ENCODE measurements around the gene MPI. TPM values are rescaled to one million over a fixed set of nuclear protein-coding genes. Genes with fewer than 3 reads are reported as not detected.

Gene MPI
- total and polyA plus RNA-seq, 2 experiments from 2014 or later = 18.0 to 74.2 TPM

- DNase-seq (ENCODE audit: low spot score) = no peak
- Histone ChIP-seq H3K4me3 (no peak overlapping the region), H3K4me2 (no peak overlapping the region), H3K9me2 (ENCODE audit: insufficient read depth) (no peaks in the 10 kb centered on the region), H3K36me3 (ENCODE audit: insufficient read depth) (no peaks in the 10 kb centered on the region), H3F3A (replicated peaks; ENCODE audit: low read depth) (no peaks in the 10 kb centered on the region), H3K27me3 (ENCODE audit: insufficient read depth) (no peaks in the 10 kb centered on the region), H4K20me1 (replicated peaks; ENCODE audit: insufficient read depth) (0 out of 2 replicates have a peak, but pooled peaks cover 4% of the 10 kb centered on the region), H2AFZ (no peak overlapping the region), H3K27ac (ENCODE audit: low read depth) (no peak overlapping the region), H3K4me1 (ENCODE audit: insufficient read depth) (no peaks in the 10 kb centered on the region), H3K79me2 (replicated peaks; ENCODE audit: insufficient read depth) (peaks cover 10% of the 10 kb centered on the region; the same call in 1 of the 2 replicates)
- Mint-ChIP-seq H3K9me3 (no peaks in the 10 kb centered on the region), H3K27ac (peak overlapping the region; percentile 83; the same call in 1 of the 2 replicates), H3K36me3 (ENCODE audit: low read depth) (peaks cover 11% of the 10 kb centered on the region), H3K4me1 (no peaks in the 10 kb centered on the region; the same call in 2 of the 3 replicates), H3K27me3 (ENCODE audit: insufficient read depth, low read depth, poor library complexity) (peaks cover 5% of the 10 kb centered on the region), H3K4me3 (no peak overlapping the region)
- no peak for TF ChIP-seq POLR2AphosphoS5 (IDR thresholded peaks at IDR 0.05; ENCODE audit: low read depth)
- no peak for TF ChIP-seq STAT1 (IDR thresholded peaks at IDR 0.05; ENCODE audit: unreplicated experiment)
- TF ChIP-seq, protein P1, sequence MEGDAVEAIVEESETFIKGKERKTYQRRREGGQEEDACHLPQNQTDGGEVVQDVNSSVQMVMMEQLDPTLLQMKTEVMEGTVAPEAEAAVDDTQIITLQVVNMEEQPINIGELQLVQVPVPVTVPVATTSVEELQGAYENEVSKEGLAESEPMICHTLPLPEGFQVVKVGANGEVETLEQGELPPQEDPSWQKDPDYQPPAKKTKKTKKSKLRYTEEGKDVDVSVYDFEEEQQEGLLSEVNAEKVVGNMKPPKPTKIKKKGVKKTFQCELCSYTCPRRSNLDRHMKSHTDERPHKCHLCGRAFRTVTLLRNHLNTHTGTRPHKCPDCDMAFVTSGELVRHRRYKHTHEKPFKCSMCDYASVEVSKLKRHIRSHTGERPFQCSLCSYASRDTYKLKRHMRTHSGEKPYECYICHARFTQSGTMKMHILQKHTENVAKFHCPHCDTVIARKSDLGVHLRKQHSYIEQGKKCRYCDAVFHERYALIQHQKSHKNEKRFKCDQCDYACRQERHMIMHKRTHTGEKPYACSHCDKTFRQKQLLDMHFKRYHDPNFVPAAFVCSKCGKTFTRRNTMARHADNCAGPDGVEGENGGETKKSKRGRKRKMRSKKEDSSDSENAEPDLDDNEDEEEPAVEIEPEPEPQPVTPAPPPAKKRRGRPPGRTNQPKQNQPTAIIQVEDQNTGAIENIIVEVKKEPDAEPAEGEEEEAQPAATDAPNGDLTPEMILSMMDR (conservative IDR thresholded peaks at IDR 0.05; ENCODE audit: low read depth in 2 of 2) = no peak
- no peak for TF ChIP-seq JUNB (IDR thresholded peaks at IDR 0.05; ENCODE audit: unreplicated experiment)
- no peak for TF ChIP-seq ETS1 (IDR thresholded peaks at IDR 0.05)
- TF ChIP-seq EZH2phosphoT487 (IDR thresholded peaks at IDR 0.05; ENCODE audit: unreplicated experiment) = no peak
- TF ChIP-seq ZNF331 (CRISPR knock-in tag; IDR thresholded peaks at IDR 0.05; ENCODE audit: low read depth) = no peak
- TF ChIP-seq CREB1 (CRISPR knock-in tag; IDR thresholded peaks at IDR 0.05; ENCODE audit: low read depth) = no peak
- TF ChIP-seq REST (IDR thresholded peaks at IDR 0.05; ENCODE audit: unreplicated experiment) = no peak
- TF ChIP-seq, protein P2, sequence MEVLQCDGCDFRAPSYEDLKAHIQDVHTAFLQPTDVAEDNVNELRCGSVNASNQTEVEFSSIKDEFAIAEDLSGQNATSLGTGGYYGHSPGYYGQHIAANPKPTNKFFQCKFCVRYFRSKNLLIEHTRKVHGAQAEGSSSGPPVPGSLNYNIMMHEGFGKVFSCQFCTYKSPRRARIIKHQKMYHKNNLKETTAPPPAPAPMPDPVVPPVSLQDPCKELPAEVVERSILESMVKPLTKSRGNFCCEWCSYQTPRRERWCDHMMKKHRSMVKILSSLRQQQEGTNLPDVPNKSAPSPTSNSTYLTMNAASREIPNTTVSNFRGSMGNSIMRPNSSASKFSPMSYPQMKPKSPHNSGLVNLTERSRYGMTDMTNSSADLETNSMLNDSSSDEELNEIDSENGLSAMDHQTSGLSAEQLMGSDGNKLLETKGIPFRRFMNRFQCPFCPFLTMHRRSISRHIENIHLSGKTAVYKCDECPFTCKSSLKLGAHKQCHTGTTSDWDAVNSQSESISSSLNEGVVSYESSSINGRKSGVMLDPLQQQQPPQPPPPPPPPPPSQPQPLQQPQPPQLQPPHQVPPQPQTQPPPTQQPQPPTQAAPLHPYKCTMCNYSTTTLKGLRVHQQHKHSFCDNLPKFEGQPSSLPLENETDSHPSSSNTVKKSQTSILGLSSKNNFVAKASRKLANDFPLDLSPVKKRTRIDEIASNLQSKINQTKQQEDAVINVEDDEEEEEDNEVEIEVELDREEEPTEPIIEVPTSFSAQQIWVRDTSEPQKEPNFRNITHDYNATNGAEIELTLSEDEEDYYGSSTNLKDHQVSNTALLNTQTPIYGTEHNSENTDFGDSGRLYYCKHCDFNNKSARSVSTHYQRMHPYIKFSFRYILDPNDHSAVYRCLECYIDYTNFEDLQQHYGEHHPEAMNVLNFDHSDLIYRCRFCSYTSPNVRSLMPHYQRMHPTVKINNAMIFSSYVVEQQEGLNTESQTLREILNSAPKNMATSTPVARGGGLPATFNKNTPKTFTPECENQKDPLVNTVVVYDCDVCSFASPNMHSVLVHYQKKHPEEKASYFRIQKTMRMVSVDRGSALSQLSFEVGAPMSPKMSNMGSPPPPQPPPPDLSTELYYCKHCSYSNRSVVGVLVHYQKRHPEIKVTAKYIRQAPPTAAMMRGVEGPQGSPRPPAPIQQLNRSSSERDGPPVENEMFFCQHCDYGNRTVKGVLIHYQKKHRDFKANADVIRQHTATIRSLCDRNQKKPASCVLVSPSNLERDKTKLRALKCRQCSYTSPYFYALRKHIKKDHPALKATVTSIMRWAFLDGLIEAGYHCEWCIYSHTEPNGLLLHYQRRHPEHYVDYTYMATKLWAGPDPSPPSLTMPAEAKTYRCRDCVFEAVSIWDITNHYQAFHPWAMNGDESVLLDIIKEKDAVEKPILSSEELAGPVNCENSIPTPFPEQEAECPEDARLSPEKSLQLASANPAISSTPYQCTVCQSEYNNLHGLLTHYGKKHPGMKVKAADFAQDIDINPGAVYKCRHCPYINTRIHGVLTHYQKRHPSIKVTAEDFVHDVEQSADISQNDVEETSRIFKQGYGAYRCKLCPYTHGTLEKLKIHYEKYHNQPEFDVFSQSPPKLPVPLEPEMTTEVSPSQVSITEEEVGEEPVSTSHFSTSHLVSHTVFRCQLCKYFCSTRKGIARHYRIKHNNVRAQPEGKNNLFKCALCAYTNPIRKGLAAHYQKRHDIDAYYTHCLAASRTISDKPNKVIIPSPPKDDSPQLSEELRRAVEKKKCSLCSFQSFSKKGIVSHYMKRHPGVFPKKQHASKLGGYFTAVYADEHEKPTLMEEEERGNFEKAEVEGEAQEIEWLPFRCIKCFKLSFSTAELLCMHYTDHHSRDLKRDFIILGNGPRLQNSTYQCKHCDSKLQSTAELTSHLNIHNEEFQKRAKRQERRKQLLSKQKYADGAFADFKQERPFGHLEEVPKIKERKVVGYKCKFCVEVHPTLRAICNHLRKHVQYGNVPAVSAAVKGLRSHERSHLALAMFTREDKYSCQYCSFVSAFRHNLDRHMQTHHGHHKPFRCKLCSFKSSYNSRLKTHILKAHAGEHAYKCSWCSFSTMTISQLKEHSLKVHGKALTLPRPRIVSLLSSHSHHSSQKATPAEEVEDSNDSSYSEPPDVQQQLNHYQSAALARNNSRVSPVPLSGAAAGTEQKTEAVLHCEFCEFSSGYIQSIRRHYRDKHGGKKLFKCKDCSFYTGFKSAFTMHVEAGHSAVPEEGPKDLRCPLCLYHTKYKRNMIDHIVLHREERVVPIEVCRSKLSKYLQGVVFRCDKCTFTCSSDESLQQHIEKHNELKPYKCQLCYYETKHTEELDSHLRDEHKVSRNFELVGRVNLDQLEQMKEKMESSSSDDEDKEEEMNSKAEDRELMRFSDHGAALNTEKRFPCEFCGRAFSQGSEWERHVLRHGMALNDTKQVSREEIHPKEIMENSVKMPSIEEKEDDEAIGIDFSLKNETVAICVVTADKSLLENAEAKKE (CRISPR knock-in tag; IDR thresholded peaks at IDR 0.05) = no peak
- no peak for TF ChIP-seq NANOG (IDR thresholded peaks at IDR 0.05; ENCODE audit: borderline replicate concordance)
- no peak for TF ChIP-seq ZNF114 (CRISPR knock-in tag; IDR thresholded peaks at IDR 0.05)
- TF ChIP-seq EZH2 (IDR thresholded peaks at IDR 0.05; ENCODE audit: low read depth, unreplicated experiment) = no peak
- peak; percentile 78 for ATAC-seq
These were observed 34.0 kb upstream of the MPI start for GRCh38 chr15:74855857-74856256.

Measured in GM23338 (cell line).